Choroid plexus epithelial cell (primary cell): ENCODE measurements around the gene IFT172.

Experiments used
- DNase-seq: peaks from one replicate; pipeline ENCODE4 v3.0.0-alpha.2; 2010; ENCODE audit warnings: low read depth
- H3K4me3 ChIP-seq: 2 replicates; pipeline ENCODE4 v1.5.1; 2011; ENCODE audit warnings: low read depth, mild to moderate bottlenecking, control low read depth, low read length, moderate library complexity
- TF ChIP-seq, protein P1 (sequence below): conservative IDR thresholded peaks from 2 replicates; pipeline ENCODE4 v1.5.1; 2011; ENCODE audit warnings: low read depth, mild to moderate bottlenecking, control low read depth, inconsistent platforms, low read length, moderate library complexity

The IFT172 gene

DNA sequence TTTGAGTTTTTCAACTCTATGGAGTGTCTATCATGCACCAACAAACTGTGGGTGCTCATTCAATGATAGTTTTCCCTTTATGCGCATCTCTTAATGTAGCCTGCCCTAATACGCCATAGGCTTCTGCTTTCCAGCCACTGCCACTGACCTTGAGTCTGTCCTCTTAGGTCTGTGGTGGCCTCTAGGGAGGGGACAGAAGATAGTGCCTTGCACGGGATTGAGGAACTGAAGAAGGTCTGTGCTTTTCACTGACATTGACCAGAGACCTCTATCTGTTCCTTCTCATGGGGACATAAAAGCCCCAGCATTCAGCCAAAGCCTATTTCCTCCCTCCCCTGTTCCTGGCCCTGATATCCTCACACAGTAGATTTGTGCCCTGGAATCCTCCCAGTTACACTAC lies 9.4 kb upstream of the IFT172 start:
- H3K4me3 ChIP-seq, result no peak overlapping the region
- DNase-seq, result no peak
- TF ChIP-seq, protein P1, sequence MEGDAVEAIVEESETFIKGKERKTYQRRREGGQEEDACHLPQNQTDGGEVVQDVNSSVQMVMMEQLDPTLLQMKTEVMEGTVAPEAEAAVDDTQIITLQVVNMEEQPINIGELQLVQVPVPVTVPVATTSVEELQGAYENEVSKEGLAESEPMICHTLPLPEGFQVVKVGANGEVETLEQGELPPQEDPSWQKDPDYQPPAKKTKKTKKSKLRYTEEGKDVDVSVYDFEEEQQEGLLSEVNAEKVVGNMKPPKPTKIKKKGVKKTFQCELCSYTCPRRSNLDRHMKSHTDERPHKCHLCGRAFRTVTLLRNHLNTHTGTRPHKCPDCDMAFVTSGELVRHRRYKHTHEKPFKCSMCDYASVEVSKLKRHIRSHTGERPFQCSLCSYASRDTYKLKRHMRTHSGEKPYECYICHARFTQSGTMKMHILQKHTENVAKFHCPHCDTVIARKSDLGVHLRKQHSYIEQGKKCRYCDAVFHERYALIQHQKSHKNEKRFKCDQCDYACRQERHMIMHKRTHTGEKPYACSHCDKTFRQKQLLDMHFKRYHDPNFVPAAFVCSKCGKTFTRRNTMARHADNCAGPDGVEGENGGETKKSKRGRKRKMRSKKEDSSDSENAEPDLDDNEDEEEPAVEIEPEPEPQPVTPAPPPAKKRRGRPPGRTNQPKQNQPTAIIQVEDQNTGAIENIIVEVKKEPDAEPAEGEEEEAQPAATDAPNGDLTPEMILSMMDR, result no peak

DNA sequence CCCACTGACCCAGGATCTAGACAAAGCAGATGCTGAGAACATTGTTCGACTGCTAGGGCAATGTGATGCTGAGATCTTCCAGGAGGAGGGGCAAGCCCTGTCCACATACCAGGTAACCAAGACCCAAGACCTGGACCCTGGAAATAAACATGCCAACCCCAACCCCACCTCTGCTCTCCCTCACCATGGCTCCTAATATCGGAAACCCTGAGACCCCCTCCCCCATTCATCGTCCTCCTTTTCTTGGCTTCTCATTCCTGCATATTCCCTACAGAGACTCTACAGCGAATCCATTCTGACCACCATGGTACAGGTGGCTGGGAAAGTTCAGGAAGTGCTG lies 7.7 kb upstream of the IFT172 start:
- no peak for DNase-seq
- TF ChIP-seq, protein P1, result no peak
- H3K4me3 ChIP-seq, result no peak overlapping the region

DNA sequence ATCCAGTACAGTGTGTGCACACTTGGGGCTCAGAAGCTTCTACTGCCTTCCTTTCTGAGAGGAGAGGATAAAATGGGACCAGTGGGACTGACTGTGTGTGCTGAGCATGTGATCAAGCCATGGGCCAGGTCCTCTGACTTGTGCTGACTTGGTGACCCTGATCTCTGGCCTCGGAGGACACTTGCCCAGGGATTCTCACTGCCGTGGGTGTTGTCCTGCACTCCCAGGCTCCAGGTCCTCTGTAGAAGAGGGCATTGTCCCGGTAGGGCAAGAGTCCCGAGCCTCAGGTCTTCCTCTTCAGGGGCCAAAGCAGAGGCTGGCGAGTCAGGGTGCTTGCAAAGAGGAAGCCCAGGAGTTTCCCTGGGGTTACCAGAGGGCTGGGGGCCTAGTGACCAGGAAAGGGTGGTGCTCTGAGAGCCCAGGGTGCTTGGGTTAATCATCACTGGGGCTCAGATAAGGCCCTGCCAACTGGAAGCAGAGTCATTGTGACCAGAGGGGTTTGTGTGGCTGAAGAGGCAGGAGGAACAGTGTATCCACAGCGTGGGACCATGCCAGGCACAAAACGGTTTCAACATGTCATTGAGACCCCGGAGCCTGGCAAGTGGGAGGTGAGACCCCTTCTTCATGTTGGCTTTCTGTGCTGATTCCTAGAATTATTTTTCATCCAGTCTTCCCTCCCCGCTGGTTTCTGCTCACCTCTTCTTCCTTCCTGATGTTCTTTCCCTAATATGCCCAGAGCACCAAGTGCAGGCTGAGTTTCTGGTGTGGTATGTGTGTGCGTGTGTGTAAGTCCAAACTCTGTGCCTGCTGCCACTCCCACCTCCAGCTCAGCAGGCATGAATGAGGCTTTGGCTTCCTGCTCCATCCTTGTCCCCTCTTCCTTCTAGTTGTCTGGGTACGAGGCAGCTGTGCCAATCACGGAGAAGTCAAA lies 7.1 kb upstream of the IFT172 start, which contains the start of gene GCKR:
GCKR (plus strand) TSS at position 483 of the 931 bp plus-strand sequence; CDS start at position 549, 66 bp downstream.
- H3K4me3 ChIP-seq, result no peak within 1 kb of the TSS
- TF ChIP-seq, protein P1, result no peak
- DNase-seq, result peak; percentile 5

DNA sequence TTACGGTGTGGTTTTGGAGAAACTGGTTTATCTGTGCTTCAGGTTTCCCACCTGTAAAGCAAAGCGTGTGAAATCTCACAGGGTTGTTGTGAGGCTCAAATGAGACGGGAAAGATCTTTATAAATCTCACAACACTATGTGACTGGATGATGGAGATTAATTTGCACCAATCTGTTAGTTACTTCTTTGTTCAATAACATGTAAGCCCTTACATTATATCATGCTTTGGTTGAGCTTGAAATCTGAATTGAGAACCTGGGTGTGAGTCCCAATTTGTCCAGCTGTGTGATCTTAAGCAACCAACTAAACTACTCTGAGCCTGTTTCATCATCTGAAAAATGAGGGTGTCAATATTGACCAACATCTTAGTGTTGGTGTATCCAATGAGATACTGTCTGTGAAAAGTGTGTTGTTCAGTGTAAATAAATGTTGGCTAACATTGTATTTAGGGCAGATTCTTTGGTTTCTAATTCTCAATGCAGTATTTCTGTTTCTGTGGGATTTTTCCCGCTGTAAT lies 6.4 kb upstream of the IFT172 start:
- TF ChIP-seq, protein P1, result no peak
- H3K4me3 ChIP-seq, result no peak overlapping the region
- no peak for DNase-seq

DNA sequence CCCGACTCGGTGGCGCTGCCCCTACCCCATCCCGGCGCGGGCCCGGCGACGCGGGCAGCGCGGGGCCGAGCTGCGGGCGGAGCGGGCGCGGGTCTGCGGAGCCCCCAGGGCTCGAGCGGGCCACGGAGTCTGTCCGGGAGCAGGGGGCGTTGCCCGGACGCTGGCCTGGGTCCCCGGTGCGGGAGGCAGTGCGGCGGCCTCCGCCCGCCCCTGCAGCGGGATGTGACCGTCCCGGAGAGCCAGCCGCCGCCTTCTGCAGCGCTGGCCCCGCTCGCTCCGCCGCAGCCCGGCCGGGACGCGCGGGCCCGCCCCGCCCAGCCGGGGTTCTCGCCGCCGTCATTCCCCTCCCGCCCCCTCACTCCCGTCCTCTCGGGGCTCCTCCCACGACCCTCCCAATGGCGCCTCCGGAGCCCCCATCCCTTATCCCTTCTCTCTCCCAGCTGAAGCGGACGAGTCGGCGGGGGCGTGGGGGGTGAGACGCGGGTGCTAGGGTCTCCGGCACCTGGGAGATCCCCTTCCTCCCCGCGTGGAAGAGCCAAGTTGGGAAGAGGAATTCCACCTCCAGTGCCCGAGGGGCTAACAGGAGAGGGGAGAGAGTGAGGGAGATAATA lies 5.5 kb upstream of the IFT172 start, which contains the start of gene FNDC4:
FNDC4 (minus strand) TSS at position 257 of the 611 bp plus-strand sequence. CDS start 521 bp downstream, outside the sequence.
- peak within 1 kb of the TSS; percentile 70 for H3K4me3 ChIP-seq
- TF ChIP-seq, protein P1, result no peak
- peak; percentile 3 for DNase-seq

DNA sequence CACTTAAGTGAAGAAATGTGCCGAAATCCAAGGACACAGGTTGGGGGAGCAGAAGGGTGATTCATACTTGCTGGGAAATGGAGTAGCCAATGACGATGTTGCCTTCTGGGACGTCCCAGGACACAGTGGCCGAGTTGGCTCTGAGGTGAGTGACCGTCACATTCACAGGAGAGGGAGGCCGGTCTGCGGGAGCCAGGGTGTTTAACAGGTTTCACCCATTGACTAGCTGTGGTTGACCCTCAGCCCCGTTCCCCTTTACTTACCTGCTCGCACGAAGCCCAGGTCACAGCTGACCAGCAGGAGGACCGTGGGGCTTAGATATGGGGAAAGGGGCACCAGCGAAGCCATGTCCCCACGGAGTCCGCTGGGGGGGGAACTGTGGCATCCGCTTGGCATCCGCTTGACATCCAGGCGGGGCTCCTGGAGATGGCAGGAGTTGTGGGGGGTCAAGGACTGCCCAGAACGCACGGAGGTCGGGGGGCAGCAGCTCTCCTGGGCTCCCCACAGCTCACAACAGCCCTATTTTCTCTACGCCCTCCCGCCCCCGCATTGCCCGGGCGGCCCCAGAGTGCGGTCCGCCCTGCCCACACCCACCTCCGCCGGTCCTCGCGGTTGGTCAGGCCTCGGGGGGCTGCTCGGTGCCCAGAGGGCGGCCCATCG lies 4.9 kb upstream of the IFT172 start:
- TF ChIP-seq, protein P1, result peak; percentile 2
- peak; percentile 28 for DNase-seq
- peak overlapping the region; percentile 70 for H3K4me3 ChIP-seq
